ENCODE results near the gene GOLGA7B.

The GOLGA7B gene

GRCh38 chr10:97849103-97849686 is 448 bp upstream of the GOLGA7B start:
- H3K4me1 ChIP-seq (ENCODE audit: control insufficient read depth in 2 of 2, insufficient read depth in 2 of 2, low read length in 2 of 2), result peaks cover 2 to 4% of the 10 kb centered on the region in 2 donors
- H3K9ac ChIP-seq (ENCODE audit: low read depth in 1 of 2, low read length in 2 of 2), result no peak overlapping the region
- H3K4me3 ChIP-seq (ENCODE audit: low read length in 2 of 2), result peak overlapping the region; percentile 55 to 62

GRCh38 chr10:97850446-97850845 is 803 bp downstream of the GOLGA7B start:
- H3K9ac ChIP-seq (ENCODE audit: low read depth in 1 of 2, low read length in 2 of 2), result no peak overlapping the region
- H3K27me3 ChIP-seq (ENCODE audit: control insufficient read depth in 2 of 2, insufficient read depth in 2 of 2, low read length in 2 of 2), result peaks cover 11 to 17% of the 10 kb centered on the region in 2 donors
- no peaks in the 10 kb centered on the region for H3K9me3 ChIP-seq (ENCODE audit: control insufficient read depth in 2 of 2, low read length in 2 of 2)
- no peak overlapping the region for H3K27ac ChIP-seq (ENCODE audit: low read depth in 2 of 2, low read length in 2 of 2)
- H3K4me3 ChIP-seq (ENCODE audit: low read length in 2 of 2), result peak overlapping the region in 1 of 2 donors; percentile 20
- H3K36me3 ChIP-seq (ENCODE audit: control insufficient read depth in 2 of 2, insufficient read depth in 2 of 2, low read length in 2 of 2), result no peaks in the 10 kb centered on the region
- H3K4me1 ChIP-seq (ENCODE audit: control insufficient read depth in 2 of 2, insufficient read depth in 2 of 2, low read length in 2 of 2), result peaks cover 4% of the 10 kb centered on the region in 2 donors

More at GRCh38 chr10:97849103-97849686, 448 bp upstream of the GOLGA7B start:
- Histone ChIP-seq H3K27me3 (ENCODE audit: control insufficient read depth in 2 of 2, insufficient read depth in 2 of 2, low read length in 2 of 2) (peaks cover 11 to 17% of the 10 kb centered on the region in 2 donors), H3K36me3 (ENCODE audit: control insufficient read depth in 2 of 2, insufficient read depth in 2 of 2, low read length in 2 of 2) (no peaks in the 10 kb centered on the region), H3K27ac (ENCODE audit: low read depth in 2 of 2, low read length in 2 of 2) (peak overlapping the region in 1 of 2 donors; percentile 1), H3K9me3 (ENCODE audit: control insufficient read depth in 2 of 2, low read length in 2 of 2) (no peaks in the 10 kb centered on the region)

DNA sequence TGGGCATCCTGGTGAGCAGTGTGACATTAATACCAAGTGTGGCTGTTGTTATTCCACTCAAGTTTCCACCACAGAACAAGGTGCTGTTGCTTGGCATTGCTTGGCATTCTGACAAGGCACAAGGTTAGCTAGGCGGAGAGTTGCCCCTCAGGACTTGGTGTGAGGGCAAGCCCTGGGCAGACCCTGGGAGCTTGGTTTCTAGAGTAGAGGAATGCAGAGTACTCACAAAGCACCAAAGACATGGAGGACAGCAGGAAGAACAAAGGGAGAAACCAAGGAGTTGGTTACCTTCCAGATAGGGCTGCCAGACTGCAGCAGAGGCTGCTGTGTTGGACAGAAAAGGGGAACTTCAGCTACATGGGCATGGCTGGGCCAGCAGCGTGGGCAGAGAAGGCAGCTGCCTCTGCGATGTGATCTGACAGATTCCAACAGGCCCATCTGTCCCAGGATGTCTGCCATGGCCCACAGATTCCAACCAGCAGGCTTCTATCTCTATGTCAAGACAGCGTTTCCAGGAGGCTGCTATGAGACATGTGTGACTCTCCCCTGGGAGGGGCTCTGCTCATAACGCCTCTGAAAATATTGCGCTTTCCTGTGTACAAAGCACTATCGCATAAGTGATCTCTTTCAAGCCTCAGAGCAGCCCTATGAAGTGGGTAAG is 1.8 kb downstream of the GOLGA7B start:
- Histone ChIP-seq H3K36me3 (ENCODE audit: control insufficient read depth in 2 of 2, insufficient read depth in 2 of 2, low read length in 2 of 2) (no peaks in the 10 kb centered on the region), H3K27ac (ENCODE audit: low read depth in 2 of 2, low read length in 2 of 2) (no peak overlapping the region), H3K4me3 (ENCODE audit: low read length in 2 of 2) (no peak overlapping the region), H3K9ac (ENCODE audit: low read depth in 1 of 2, low read length in 2 of 2) (no peak overlapping the region), H3K27me3 (ENCODE audit: control insufficient read depth in 2 of 2, insufficient read depth in 2 of 2, low read length in 2 of 2) (peaks cover 11 to 15% of the 10 kb centered on the region in 2 donors), H3K4me1 (ENCODE audit: control insufficient read depth in 2 of 2, insufficient read depth in 2 of 2, low read length in 2 of 2) (peaks cover 4% of the 10 kb centered on the region in 2 donors), H3K9me3 (ENCODE audit: control insufficient read depth in 2 of 2, low read length in 2 of 2) (no peaks in the 10 kb centered on the region)

GRCh38 chr10:97852277-97852676 is 2.6 kb downstream of the GOLGA7B start:
- Histone ChIP-seq H3K27me3 (ENCODE audit: control insufficient read depth in 2 of 2, insufficient read depth in 2 of 2, low read length in 2 of 2) (peaks cover 11 to 15% of the 10 kb centered on the region in 2 donors), H3K4me1 (ENCODE audit: control insufficient read depth in 2 of 2, insufficient read depth in 2 of 2, low read length in 2 of 2) (peaks cover 4% of the 10 kb centered on the region in 2 donors), H3K36me3 (ENCODE audit: control insufficient read depth in 2 of 2, insufficient read depth in 2 of 2, low read length in 2 of 2) (no peaks in the 10 kb centered on the region), H3K4me3 (ENCODE audit: low read length in 2 of 2) (no peak overlapping the region), H3K9me3 (ENCODE audit: control insufficient read depth in 2 of 2, low read length in 2 of 2) (no peaks in the 10 kb centered on the region), H3K27ac (ENCODE audit: low read depth in 2 of 2, low read length in 2 of 2) (no peak overlapping the region), H3K9ac (ENCODE audit: low read depth in 1 of 2, low read length in 2 of 2) (no peak overlapping the region)

DNA sequence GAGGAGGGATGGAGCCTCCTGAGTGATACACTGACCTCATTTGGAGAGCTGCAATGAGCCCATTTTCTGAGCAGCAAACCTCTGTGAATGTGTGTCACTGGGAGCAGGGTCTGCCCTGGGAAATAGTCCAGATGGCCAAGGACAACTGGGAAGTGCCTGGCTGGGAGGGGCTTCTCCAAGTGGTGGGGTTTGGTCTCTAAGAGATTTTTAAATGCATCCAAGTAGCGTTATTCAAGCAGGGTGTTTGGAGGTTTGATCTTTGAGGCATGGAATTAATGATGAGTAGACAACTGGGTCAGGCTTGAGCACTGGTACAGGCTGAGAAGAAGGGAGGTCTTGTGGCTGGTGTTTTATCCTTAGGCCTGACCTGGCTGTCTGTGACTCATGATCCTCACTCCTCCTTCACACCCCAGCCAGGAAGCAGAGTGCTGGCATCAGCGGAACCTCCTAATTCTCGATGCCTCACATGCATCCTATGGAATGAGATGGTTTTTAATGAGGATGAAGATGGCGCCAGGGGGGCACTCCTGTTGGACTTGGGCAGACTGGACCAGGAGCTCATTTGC is 3.3 kb downstream of the GOLGA7B start:
- no peak overlapping the region for H3K27ac ChIP-seq (ENCODE audit: low read depth in 2 of 2, low read length in 2 of 2)
- H3K9me3 ChIP-seq (ENCODE audit: control insufficient read depth in 2 of 2, low read length in 2 of 2), result no peaks in the 10 kb centered on the region
- H3K4me3 ChIP-seq (ENCODE audit: low read length in 2 of 2), result no peak overlapping the region
- H3K27me3 ChIP-seq (ENCODE audit: control insufficient read depth in 2 of 2, insufficient read depth in 2 of 2, low read length in 2 of 2), result peaks cover 11 to 15% of the 10 kb centered on the region in 2 donors
- peaks cover 4% of the 10 kb centered on the region in 2 donors for H3K4me1 ChIP-seq (ENCODE audit: control insufficient read depth in 2 of 2, insufficient read depth in 2 of 2, low read length in 2 of 2)
- H3K36me3 ChIP-seq (ENCODE audit: control insufficient read depth in 2 of 2, insufficient read depth in 2 of 2, low read length in 2 of 2), result no peaks in the 10 kb centered on the region
- H3K9ac ChIP-seq (ENCODE audit: low read depth in 1 of 2, low read length in 2 of 2), result no peak overlapping the region

DNA sequence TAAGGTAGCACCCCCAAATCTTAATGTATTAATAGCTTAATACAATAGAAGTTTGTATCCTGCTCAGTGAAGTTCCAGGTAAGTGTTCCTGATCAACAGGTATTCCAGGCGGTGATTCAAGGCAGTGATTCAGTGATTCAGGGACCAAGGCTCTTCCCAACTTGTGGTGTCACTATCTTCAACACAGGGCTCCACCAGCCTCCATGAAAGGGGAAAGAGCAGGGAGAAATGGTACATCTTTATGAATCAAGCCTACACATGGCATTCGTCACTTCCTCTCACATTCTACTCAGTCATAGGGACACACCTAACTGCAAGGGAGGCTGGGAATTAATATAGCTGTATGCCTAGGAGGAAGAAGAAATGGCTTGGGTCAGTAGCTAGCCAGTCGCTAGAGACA is 5.1 kb downstream of the GOLGA7B start:
- Histone ChIP-seq H3K4me1 (ENCODE audit: control insufficient read depth in 2 of 2, insufficient read depth in 2 of 2, low read length in 2 of 2) (peaks cover 4% of the 10 kb centered on the region in 2 donors), H3K9me3 (ENCODE audit: control insufficient read depth in 2 of 2, low read length in 2 of 2) (no peaks in the 10 kb centered on the region), H3K36me3 (ENCODE audit: control insufficient read depth in 2 of 2, insufficient read depth in 2 of 2, low read length in 2 of 2) (no peaks in the 10 kb centered on the region), H3K27me3 (ENCODE audit: control insufficient read depth in 2 of 2, insufficient read depth in 2 of 2, low read length in 2 of 2) (peaks cover 11 to 15% of the 10 kb centered on the region in 2 donors), H3K9ac (ENCODE audit: low read depth in 1 of 2, low read length in 2 of 2) (no peak overlapping the region), H3K4me3 (ENCODE audit: low read length in 2 of 2) (no peak overlapping the region), H3K27ac (ENCODE audit: low read depth in 2 of 2, low read length in 2 of 2) (no peak overlapping the region)

DNA sequence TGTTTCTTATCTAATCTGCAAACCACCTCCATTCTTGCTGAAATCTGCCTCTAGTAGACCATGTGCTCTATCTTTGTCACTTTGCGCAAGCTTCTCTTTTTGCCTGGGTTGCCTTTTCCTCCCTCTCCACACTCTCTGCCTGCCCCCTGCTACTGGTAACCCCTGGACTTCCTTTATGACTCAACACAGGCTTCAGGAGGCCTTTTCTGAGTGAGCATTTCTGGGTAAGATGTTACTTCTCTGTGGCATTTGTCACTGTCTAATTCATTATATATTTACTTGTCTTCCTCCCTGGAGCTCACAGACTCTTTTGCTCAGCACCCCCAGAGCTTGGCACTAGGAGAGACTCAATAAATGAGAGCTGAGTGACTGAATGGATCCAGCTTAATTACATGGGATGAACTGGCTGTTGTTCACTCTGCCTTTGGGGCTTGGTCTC is 8.4 kb downstream of the GOLGA7B start:
- no peaks in the 10 kb centered on the region for H3K36me3 ChIP-seq (ENCODE audit: control insufficient read depth in 2 of 2, insufficient read depth in 2 of 2, low read length in 2 of 2)
- H3K27me3 ChIP-seq (ENCODE audit: control insufficient read depth in 2 of 2, insufficient read depth in 2 of 2, low read length in 2 of 2), result no peaks in the 10 kb centered on the region
- no peaks in the 10 kb centered on the region for H3K9me3 ChIP-seq (ENCODE audit: control insufficient read depth in 2 of 2, low read length in 2 of 2)
- H3K4me1 ChIP-seq (ENCODE audit: control insufficient read depth in 2 of 2, insufficient read depth in 2 of 2, low read length in 2 of 2), result peaks cover 0 to 2% of the 10 kb centered on the region in 2 donors
- no peak overlapping the region for H3K27ac ChIP-seq (ENCODE audit: low read depth in 2 of 2, low read length in 2 of 2)
- H3K9ac ChIP-seq (ENCODE audit: low read depth in 1 of 2, low read length in 2 of 2), result no peak overlapping the region
- H3K4me3 ChIP-seq (ENCODE audit: low read length in 2 of 2), result no peak overlapping the region

DNA sequence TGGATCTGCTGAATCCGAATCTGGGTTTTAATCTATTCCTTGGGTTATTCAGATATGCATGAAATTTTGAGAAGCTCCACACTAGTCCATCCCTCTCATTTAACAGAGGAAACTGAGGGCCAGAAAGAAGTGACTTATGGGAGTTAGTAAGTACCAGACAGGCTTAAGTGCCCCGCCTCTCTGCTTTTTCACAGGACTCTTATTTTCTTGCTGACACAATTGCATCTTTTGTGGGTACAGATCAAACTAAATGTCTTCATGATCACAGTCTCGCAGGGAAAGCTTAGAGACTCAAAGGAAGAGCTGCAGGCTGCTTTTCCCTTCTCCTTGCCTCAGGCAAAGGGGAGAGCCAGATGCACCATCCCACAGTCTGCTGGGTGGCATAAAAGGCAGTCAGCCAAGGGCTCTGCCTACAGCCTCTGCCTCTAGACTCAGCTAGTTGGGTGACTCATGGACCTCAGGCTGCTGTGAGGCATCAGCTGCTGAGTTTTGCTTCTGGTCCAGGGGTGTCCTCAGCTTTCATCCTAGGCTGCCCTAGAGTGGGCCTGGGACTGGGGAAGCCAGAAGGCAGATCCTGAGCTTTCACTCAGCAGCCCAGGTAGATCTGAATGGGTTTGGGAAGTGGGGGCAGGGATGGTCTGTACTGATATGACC is 11.6 kb downstream of the GOLGA7B start:
- peaks cover 0 to 2% of the 10 kb centered on the region in 2 donors for H3K27me3 ChIP-seq (ENCODE audit: control insufficient read depth in 2 of 2, insufficient read depth in 2 of 2, low read length in 2 of 2)
- no peak overlapping the region for H3K9ac ChIP-seq (ENCODE audit: low read depth in 1 of 2, low read length in 2 of 2)
- no peaks in the 10 kb centered on the region for H3K9me3 ChIP-seq (ENCODE audit: control insufficient read depth in 2 of 2, low read length in 2 of 2)
- H3K4me1 ChIP-seq (ENCODE audit: control insufficient read depth in 2 of 2, insufficient read depth in 2 of 2, low read length in 2 of 2), result no peaks in the 10 kb centered on the region
- no peak overlapping the region for H3K4me3 ChIP-seq (ENCODE audit: low read length in 2 of 2)
- H3K27ac ChIP-seq (ENCODE audit: low read depth in 2 of 2, low read length in 2 of 2), result no peak overlapping the region
- H3K36me3 ChIP-seq (ENCODE audit: control insufficient read depth in 2 of 2, insufficient read depth in 2 of 2, low read length in 2 of 2), result no peaks in the 10 kb centered on the region

DNA sequence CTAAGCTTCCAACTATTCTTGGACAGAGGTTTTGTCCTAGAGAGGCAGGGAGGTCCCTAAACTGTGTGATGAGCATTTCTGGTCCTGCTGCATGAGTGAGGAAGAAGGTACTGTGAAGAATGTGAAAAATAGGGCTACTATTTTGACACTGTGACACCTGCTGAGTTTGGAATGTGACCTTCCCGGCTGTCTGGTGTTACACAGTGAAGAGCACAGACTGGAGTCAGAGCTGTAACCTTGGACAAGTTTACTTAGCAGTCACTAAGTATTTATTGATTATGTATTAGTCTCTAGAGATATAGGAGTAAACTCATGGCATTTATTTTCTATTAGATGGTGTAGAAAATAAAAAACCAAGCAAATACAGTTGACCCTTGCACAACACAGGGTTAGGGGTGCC is 12.3 kb downstream of the GOLGA7B start:
- H3K4me1 ChIP-seq (ENCODE audit: control insufficient read depth in 2 of 2, insufficient read depth in 2 of 2, low read length in 2 of 2), result no peaks in the 10 kb centered on the region
- H3K27ac ChIP-seq (ENCODE audit: low read depth in 2 of 2, low read length in 2 of 2), result no peak overlapping the region
- peaks cover 0 to 2% of the 10 kb centered on the region in 2 donors for H3K27me3 ChIP-seq (ENCODE audit: control insufficient read depth in 2 of 2, insufficient read depth in 2 of 2, low read length in 2 of 2)
- H3K9ac ChIP-seq (ENCODE audit: low read depth in 1 of 2, low read length in 2 of 2), result no peak overlapping the region
- no peaks in the 10 kb centered on the region for H3K9me3 ChIP-seq (ENCODE audit: control insufficient read depth in 2 of 2, low read length in 2 of 2)
- no peaks in the 10 kb centered on the region for H3K36me3 ChIP-seq (ENCODE audit: control insufficient read depth in 2 of 2, insufficient read depth in 2 of 2, low read length in 2 of 2)
- no peak overlapping the region for H3K4me3 ChIP-seq (ENCODE audit: low read length in 2 of 2)

DNA sequence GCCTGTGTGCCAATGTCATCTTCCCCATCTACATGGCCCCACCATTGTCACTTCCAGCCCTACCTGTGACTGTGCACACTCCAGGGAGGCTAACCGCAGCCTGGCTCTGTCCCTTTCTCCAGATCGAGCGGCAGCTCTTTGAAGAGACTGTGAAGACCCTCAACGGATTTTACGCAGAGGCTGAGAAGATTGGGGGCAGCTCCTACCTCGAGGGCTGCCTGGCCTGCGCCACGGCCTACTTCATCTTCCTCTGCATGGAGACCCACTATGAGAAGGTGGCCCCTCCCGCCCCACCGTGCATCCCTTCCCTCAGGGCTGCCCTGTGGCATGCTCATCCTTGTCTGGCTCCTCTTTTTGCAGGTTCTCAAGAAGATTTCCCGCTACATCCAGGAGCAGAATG is 14.2 kb downstream of the GOLGA7B start:
- Histone ChIP-seq H3K27me3 (ENCODE audit: control insufficient read depth in 2 of 2, insufficient read depth in 2 of 2, low read length in 2 of 2) (peaks cover 0 to 2% of the 10 kb centered on the region in 2 donors), H3K27ac (ENCODE audit: low read depth in 2 of 2, low read length in 2 of 2) (no peak overlapping the region), H3K4me3 (ENCODE audit: low read length in 2 of 2) (no peak overlapping the region), H3K36me3 (ENCODE audit: control insufficient read depth in 2 of 2, insufficient read depth in 2 of 2, low read length in 2 of 2) (no peaks in the 10 kb centered on the region), H3K4me1 (ENCODE audit: control insufficient read depth in 2 of 2, insufficient read depth in 2 of 2, low read length in 2 of 2) (no peaks in the 10 kb centered on the region), H3K9ac (ENCODE audit: low read depth in 1 of 2, low read length in 2 of 2) (no peak overlapping the region), H3K9me3 (ENCODE audit: control insufficient read depth in 2 of 2, low read length in 2 of 2) (no peaks in the 10 kb centered on the region)
